GM19240 (cell line): Measurements from ENCODE around the gene ARHGAP29.

Experiments
- DNase-seq: peaks from one replicate; pipeline ENCODE4 v3.0.0; 2011; ENCODE audit warnings: low spot score; ENCODE audit not compliant: insufficient read length

ARHGAP29 gene

DNA sequence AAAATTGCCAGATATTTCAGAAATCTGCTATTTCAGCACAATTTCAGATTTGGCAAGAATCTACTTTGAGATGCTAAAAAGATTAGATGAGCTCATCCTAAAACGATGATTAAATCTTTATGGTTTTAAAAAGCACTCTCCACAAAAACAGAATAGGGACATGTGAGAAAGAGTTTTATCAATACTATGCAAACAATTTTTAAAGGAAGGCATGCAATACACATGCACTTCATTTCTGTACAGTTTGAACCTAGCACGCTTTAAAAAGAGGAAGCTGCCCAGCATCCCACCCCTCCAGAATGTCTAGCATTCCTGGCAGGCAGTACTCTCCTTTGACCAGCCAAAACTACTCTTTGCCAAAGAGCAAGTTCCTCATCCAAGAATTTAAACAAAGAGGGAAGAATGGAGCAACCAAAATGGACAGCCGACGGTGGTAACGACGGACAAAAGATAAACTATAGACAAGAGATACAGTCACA lies 1.3 kb downstream of the ARHGAP29 start:
- DNase-seq = no peak

DNA sequence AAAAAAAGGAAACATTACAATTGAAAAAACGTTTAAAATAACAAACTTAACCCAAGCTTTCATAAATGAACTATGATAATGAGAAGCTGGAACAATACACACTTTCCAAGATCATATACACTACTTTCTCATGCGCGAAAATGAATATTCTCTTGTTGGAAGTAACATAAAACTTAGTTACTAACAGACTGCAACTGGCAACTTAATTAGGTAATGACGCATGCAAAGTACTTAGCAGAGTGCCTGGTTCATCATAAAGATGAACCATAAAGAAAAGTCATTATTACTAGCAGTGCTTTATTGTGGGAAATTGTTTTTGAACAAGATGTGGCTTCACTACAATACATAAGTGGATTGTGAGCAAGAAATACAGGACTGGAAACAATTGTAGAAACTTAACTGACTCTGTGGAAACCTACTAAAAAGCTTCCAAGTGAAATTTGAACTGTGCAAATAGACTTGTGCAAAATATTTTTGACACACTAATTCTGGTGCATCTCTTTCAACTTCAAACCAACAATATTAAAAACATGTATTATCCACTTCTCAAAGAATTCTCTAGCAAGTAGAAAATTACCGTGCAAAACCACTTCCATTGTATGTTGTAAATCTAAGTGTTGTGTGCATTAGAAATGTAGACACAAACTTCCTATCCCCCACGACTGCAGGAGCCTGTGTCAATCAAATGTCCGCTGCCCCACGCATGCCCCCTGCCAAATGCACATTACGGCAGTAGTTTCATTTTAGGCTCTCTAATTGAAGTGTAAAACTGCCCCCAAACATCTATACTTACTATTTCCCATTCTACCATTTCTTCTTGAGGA lies 2.0 kb downstream of the ARHGAP29 start:
- DNase-seq = no peak

DNA sequence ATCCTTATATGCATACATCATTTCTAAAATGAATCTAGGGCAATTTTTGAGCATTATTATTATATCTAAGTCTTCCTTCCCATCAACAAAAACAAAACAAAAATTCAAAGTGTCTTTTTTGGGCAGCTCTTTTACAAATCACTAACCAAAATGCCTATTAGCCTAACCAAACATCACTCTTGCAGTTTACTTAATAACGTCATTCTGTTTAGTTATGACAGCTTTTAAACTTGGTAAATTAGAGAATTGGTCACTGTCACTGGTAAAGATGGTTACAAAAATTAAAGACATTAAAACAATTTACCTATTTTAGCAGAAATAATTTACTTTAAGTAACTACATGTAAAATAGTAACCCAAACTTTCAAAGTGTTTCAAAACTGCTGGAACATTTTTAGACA lies 2.8 kb downstream of the ARHGAP29 start:
- DNase-seq = no peak

DNA sequence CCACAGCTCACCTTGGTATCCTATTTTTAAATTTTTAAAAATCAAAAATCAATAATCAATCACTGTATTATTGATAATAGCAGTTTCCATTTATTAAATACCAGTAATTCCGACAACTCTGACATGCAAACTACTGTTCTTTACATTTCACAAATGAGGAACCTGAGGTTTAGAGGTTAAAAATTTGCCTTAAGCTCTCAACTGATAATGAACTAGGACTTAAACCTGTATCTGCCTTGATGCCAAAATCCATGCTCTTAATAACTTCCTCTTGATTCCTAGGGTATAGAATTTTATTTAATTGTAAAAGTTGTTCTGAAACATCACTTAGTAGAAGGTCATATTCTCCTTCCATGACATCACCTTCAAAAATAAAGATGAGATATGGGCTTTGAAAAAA lies 5.6 kb downstream of the ARHGAP29 start:
- no peak for DNase-seq

- DNase-seq = no peak
These were observed 6.5 kb downstream of the ARHGAP29 start for GRCh38 chr1:94230920-94231319.

DNA sequence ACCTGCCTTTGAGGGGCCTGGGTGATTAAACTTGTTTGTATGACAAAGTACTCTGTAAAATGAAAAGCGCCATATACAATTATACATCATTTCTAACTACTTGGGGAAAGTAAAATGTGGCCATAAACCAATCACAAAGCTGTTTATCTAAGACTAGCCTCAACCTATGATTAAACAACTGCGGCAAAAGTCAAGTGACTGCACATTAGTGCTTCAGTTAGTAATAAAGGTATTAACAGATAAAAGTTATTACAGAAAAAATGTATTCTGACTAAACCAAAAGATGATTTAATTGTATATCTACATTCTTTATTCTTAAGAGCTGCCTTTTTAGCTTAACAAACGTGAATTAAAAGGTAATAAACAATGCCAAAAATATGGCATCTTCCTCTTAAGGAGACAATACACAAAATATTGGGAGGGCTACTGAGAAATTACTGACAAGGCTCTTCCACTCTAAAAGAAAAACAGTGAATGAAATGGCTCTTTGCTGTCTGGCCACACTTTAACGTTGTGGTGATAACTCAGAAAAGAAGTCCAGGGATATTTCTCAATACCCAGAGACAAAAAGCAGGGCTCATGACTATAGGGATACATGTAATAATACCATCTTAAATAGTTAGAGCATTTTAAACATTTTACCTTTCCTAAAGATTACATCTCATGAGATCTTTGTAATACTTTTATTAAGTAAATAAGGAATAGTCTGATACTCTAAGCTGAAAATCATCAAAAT lies 8.6 kb downstream of the ARHGAP29 start:
- no peak for DNase-seq

GRCh38 chr1:94227624-94228023 lies 9.8 kb downstream of the ARHGAP29 start:
- DNase-seq = no peak

DNA sequence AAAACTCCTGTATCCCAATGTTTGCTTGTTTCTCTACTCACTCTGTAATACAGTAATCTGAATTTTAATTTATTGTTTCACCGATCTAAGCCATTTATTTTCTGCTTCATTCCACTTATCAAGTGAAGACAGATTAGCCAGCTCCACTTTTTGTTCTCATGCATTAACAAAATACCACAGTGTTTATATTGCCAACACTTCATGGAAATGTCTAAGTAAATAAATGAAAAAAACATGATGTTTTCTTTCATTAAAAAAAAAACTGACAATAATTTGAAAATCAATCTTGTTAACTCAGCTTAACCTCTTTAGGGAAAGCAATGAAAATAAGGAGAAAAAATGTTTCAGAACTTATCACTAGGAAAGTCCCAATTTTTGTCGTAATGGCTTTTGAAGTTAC lies 11.5 kb downstream of the ARHGAP29 start:
- DNase-seq = no peak

- DNase-seq = no peak
These were observed 19.1 kb downstream of the ARHGAP29 start for GRCh38 chr1:94218332-94218731.

- DNase-seq = no peak
These were observed 21.4 kb downstream of the ARHGAP29 start for GRCh38 chr1:94215955-94216354.

DNA sequence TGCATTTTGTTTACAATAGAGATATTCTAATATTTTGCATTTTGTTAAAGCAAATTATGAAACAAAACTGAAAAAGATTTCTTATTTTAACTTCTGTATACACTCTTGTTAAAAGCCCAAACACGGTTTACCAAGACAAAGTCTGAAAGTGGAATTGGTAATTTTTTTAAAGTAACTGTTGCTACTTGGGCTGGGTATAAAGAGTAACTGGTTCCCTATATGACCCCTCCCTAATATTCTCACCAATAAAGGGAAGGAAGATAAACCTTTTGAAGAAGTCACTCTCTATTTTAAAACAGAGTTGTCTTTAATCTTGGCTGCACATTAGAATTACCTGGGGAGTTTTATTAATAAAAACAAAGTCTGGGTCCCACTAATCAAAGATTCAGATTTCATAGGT lies 27.4 kb downstream of the ARHGAP29 start:
- DNase-seq = no peak

GRCh38 chr1:94209425-94209824 lies 28.0 kb downstream of the ARHGAP29 start:
- no peak for DNase-seq

- DNase-seq = no peak
These were observed 29.7 kb downstream of the ARHGAP29 start for GRCh38 chr1:94207695-94208094.

DNA sequence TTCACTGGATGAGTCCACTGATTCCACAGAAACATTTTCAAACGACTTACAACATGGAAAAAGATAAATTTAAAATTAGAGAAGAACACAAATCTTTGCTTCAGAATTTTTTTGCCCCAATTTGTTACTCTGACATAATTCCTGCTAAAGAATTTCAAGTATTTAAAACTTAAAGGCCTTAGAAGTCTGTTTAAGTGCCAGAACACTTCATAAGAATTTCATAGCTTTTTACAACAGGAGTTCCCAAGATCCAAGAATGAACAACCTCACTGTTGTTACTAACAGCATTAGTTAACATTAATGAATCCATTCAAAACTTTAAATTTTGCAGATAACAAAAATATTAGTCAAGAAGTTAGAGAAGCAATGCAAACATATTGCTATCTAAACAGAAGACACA lies 31.7 kb downstream of the ARHGAP29 start:
- no peak for DNase-seq

- no peak for DNase-seq
These were observed 35.1 kb downstream of the ARHGAP29 start for GRCh38 chr1:94202241-94202640.

- DNase-seq = no peak
These were observed 38.0 kb downstream of the ARHGAP29 start for GRCh38 chr1:94199398-94199797.

DNA sequence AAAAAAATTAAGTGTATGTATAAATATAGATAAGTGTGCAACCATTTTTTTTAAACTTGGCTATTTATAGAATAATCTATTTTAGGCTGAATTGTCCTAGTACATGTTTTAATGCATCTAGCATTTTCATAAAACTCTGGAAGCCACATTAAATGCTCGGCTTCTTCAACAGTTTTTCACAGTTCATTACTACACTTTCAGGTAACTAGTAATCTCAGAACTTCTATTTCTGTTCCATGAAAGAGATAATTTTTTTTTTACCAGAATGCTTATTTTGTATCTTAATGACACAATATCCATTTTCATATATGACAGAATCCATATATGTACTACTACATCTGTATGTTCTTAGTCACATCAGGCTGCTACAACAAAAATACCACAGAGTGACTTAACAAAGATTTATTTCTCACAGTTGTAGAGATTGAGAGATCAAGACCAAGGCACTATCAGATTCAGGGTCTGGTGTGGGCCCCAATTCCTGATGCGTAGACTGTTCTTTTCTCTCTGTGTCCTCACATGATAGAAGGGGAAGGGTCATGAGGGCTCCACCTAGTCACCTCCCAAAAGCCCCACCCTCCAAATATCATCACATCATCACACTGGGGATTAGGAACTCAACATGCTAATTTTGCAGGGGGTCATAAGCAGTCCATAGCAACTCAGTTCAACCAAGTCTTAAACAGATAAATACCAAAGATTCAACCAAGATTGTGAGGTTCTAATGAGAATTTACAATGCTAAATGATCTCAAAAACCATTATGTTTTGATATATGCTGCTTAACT lies 43.1 kb downstream of the ARHGAP29 start:
- DNase-seq = no peak

- DNase-seq = no peak
These were observed 44.3 kb downstream of the ARHGAP29 start for GRCh38 chr1:94193128-94193527.

DNA sequence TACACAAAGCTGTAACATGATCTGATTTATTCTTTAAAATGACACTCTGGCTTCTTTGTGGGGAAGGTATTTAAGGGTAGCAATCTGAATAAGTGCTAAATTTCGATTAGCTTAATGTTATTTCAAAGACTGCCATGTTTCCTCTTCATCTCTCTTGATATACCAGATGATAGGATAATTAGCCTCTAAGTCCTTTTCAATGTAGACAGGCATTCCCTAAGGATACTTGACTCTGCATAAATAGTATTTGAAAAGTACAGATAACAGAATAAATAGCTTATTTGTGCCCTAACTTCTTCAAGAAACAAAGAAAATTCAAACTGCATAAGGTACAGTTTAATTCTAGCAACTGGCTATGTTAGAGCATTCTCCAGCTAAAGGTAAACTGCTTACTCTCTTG lies 46.2 kb downstream of the ARHGAP29 start:
- no peak for DNase-seq

GRCh38 chr1:94186946-94187345 lies 50.4 kb downstream of the ARHGAP29 start:
- DNase-seq = no peak

GRCh38 chr1:94183197-94183815 lies 54.1 kb downstream of the ARHGAP29 start:
- no peak for DNase-seq
